DND-41 (cell line): ENCODE results near the gene DCAF7.

Experiments
- ATAC-seq: fragments of 200-7000 bp; cut with Tn5 transposase; 3 replicates; pipeline ENCODE4 v1.9.1; 2021; ENCODE audit warnings: low read depth; ENCODE audit not compliant: insufficient read depth
- DNase-seq: peaks from one replicate; pipeline ENCODE4 v3.0.0-alpha.2; 2020
- H2AFZ ChIP-seq: 2 replicates; pipeline ENCODE4 v1.6.0; 2012; ENCODE audit warnings: low read depth, low read length
- H3K27ac ChIP-seq: 2 replicates; pipeline ENCODE4 v1.5.1; 2012; ENCODE audit warnings: low read length, inconsistent platforms
- H3K27me3 ChIP-seq: fragments of 200-600 bp; sonication (generic); 2 replicates; pipeline ENCODE4 v1.6.0; 2012; ENCODE audit warnings: low read length, mild to moderate bottlenecking, inconsistent platforms; ENCODE audit not compliant: insufficient read depth, poor library complexity
- H3K36me3 ChIP-seq: 2 replicates; pipeline ENCODE4 v1.5.1; 2012; ENCODE audit warnings: low read length, inconsistent platforms; ENCODE audit not compliant: insufficient read depth
- H3K4me1 ChIP-seq: 2 replicates; pipeline ENCODE4 v1.5.1; 2012; ENCODE audit warnings: mild to moderate bottlenecking, low read length; ENCODE audit not compliant: insufficient read depth
- H3K4me2 ChIP-seq: 2 replicates; pipeline ENCODE4 v1.6.0; 2012; ENCODE audit warnings: mild to moderate bottlenecking, moderate library complexity, low read length, inconsistent platforms; ENCODE audit not compliant: insufficient read depth
- H3K4me3 ChIP-seq, 2 experiments: fragments of 200-600 bp in 1 of 2; shearing (Covaris generic) in 1 of 2; 2 replicates each; pipeline ENCODE4 v1.5.1; 2012 to 2016; ENCODE audit warnings: inconsistent platforms in 2 of 2, low read length in 2 of 2, mild to moderate bottlenecking in 2 of 2, low read depth in 1 of 2, moderate library complexity in 1 of 2
- H3K79me2 ChIP-seq: 2 replicates; pipeline ENCODE4 v1.6.0; 2012; ENCODE audit warnings: low read length, inconsistent platforms; ENCODE audit not compliant: insufficient read depth
- H3K9ac ChIP-seq: 2 replicates; pipeline ENCODE4 v1.6.0; 2012; ENCODE audit warnings: low read depth, mild to moderate bottlenecking, inconsistent platforms, low read length, moderate library complexity
- H3K9me3 ChIP-seq: 2 replicates; pipeline ENCODE4 v1.5.1; 2012; ENCODE audit warnings: low read length, moderate library complexity, mild to moderate bottlenecking, inconsistent platforms; ENCODE audit not compliant: insufficient read depth, severe bottlenecking
- H4K20me1 ChIP-seq: 2 replicates; pipeline ENCODE4 v1.6.0; 2012; ENCODE audit warnings: low read length; ENCODE audit not compliant: insufficient read depth
- EZH2 ChIP-seq: IDR thresholded peaks from 3 replicates; pipeline ENCODE4 v1.6.1; 2012; ENCODE audit warnings: borderline replicate concordance, low read depth, mild to moderate bottlenecking, moderate library complexity, low read length, inconsistent platforms; ENCODE audit not compliant: severe bottlenecking
- TF ChIP-seq, protein P1 (sequence below): IDR thresholded peaks from 2 replicates; pipeline ENCODE4 v1.5.1; 2012; ENCODE audit warnings: borderline replicate concordance, low read length, moderate library complexity, mild to moderate bottlenecking; ENCODE audit not compliant: poor library complexity, severe bottlenecking; ENCODE audit errors: extremely low read depth

Gene DCAF7

DNA sequence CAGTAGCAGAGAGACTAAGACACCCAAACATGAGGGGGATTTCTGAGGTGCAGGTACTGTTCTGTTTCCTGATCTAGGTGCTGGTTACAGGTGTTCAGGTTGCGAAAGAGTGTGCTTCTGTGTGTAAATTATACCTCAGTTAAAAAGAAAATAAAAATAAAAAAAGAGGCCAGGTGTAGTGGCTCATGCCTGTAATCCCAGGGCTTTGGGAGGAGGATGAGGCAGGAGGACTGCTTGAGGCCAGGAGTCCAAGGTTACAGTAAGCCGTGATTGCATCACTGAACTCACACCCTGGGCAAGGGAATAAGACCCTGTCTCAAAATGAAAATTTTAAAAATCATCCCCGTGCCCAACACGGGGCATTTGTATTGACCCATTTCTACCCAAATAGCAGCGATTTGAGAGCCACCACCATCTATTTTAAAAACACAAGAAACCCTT lies 3.2 kb upstream of the DCAF7 start:
- no peak overlapping the region for H2AFZ ChIP-seq
- peaks cover 31% of the 10 kb centered on the region for H3K79me2 ChIP-seq
- peaks cover 8% of the 10 kb centered on the region for H4K20me1 ChIP-seq
- H3K4me2 ChIP-seq = no peak overlapping the region
- H3K9me3 ChIP-seq = no peaks in the 10 kb centered on the region
- H3K27me3 ChIP-seq = no peaks in the 10 kb centered on the region
- H3K36me3 ChIP-seq = no peaks in the 10 kb centered on the region; the same call in 1 of the 2 replicates
- H3K9ac ChIP-seq = no peak overlapping the region
- TF ChIP-seq, protein P1, sequence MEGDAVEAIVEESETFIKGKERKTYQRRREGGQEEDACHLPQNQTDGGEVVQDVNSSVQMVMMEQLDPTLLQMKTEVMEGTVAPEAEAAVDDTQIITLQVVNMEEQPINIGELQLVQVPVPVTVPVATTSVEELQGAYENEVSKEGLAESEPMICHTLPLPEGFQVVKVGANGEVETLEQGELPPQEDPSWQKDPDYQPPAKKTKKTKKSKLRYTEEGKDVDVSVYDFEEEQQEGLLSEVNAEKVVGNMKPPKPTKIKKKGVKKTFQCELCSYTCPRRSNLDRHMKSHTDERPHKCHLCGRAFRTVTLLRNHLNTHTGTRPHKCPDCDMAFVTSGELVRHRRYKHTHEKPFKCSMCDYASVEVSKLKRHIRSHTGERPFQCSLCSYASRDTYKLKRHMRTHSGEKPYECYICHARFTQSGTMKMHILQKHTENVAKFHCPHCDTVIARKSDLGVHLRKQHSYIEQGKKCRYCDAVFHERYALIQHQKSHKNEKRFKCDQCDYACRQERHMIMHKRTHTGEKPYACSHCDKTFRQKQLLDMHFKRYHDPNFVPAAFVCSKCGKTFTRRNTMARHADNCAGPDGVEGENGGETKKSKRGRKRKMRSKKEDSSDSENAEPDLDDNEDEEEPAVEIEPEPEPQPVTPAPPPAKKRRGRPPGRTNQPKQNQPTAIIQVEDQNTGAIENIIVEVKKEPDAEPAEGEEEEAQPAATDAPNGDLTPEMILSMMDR = no peak
- TF ChIP-seq EZH2 = no peak
- ATAC-seq = no peak
- H3K4me3 ChIP-seq = no peak overlapping the region
- no peak overlapping the region for H3K27ac ChIP-seq
- no peak for DNase-seq
- peaks cover 20% of the 10 kb centered on the region for H3K4me1 ChIP-seq

DNA sequence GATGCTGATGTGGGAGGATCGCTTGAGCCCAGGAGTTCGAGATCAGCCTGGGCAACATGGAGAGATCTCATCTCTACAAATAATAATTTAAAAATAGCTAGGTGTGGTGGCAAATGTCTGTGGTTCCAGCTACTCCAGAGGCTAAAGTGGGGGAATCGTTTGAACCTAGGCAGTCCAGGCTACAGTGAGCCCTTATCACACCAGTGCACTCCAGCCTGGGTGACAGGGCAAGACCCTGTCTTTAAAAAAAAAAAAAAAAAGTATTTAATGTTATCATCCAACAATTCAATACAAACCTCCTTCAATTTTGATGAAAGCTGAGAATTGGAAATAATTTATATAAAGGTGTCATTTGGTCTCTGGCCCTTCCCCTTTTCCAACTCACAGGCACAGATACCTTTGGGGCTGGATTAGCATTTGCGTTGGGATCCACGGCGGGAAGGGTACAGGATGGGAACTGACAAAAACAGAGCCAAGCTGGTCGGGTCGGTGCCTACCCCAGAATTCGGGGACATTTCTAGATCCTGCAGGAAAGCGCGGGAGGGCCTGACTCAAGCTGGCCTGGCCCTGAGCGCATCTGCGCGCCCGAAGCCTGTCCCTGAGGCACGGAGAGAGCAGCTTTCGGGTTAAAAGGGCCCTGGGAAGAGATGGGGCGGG lies 860 bp upstream of the DCAF7 start:
- TF ChIP-seq, protein P1 = no peak
- TF ChIP-seq EZH2 = no peak
- H4K20me1 ChIP-seq = peaks cover 31% of the 10 kb centered on the region
- H2AFZ ChIP-seq = peak overlapping the region; percentile 91
- no peak for DNase-seq
- H3K4me3 ChIP-seq = peak overlapping the region; percentile 62 to 63
- peaks cover 54% of the 10 kb centered on the region for H3K79me2 ChIP-seq
- peak overlapping the region; percentile 89 for H3K9ac ChIP-seq
- no peaks in the 10 kb centered on the region for H3K27me3 ChIP-seq
- no peaks in the 10 kb centered on the region for H3K9me3 ChIP-seq
- H3K36me3 ChIP-seq = peaks cover 21% of the 10 kb centered on the region
- peaks cover 42% of the 10 kb centered on the region for H3K4me1 ChIP-seq
- peak overlapping the region; percentile 98 for H3K27ac ChIP-seq
- H3K4me2 ChIP-seq = peak overlapping the region; percentile 94
- ATAC-seq = peak; percentile 18; the same call in 2 of the 3 replicates

DNA sequence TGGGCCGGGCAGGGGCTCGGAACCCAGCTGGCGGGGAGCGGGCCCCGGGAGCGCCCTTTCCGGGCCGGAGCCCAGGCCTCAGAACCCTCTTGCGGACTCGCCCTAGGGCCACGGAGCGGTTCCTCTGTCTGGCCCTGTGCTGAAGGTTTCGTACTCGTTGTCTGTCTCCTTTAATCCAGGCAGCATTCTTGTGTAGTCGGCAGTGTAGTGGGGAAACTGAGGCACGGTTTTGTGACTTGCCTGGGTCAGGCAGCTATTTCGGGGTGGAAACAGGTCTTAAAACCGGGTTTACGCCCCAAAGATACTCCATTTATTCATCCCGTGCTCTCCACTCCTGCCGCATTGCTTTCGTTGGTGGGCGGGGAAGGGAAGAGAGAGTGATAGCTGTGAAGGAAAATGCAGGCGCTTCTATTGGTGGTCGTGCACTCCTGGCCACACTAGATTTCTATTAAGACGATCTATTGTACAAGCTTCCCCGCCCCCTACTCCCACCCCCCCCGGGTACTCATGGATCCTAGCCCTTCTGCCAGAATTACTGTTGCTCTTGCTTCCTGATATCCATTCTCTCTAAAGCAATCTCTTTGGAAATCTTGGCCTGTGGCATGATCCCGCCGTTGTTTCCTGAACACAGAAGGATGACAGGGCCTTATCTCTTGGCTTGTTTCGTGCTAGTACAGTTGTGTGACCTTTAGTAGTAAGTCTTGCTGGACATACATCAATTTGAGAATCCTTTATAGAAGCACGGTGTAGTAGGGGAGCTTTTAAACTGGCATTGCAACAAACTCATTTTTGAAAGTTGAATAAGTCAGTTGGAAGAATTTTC lies 751 bp downstream of the DCAF7 start:
- peak; percentile 32 for ATAC-seq
- H3K79me2 ChIP-seq = peaks cover 70% of the 10 kb centered on the region
- peak overlapping the region; percentile 61 to 62 for H3K4me3 ChIP-seq
- no peaks in the 10 kb centered on the region for H3K9me3 ChIP-seq
- H3K9ac ChIP-seq = peak overlapping the region; percentile 89
- H3K27me3 ChIP-seq = no peaks in the 10 kb centered on the region
- H3K4me1 ChIP-seq = peaks cover 49% of the 10 kb centered on the region
- TF ChIP-seq EZH2 = no peak
- TF ChIP-seq, protein P1 = no peak
- peak overlapping the region; percentile 92 for H3K27ac ChIP-seq
- H3K36me3 ChIP-seq = peaks cover 26% of the 10 kb centered on the region
- peaks cover 47% of the 10 kb centered on the region for H4K20me1 ChIP-seq
- H3K4me2 ChIP-seq = peak overlapping the region; percentile 90
- DNase-seq = peak; percentile 69
- H2AFZ ChIP-seq = peak overlapping the region; percentile 86
